ENCODE data around the gene SIGLEC7. TPM values are rescaled to one million over a fixed set of nuclear protein-coding genes. Genes with fewer than 3 reads are reported as not detected.

The SIGLEC7 gene
- total and polyA plus RNA-seq, 3 donors from 2014 or later = 0.79 to 2.0 (median 1.2) TPM

DNA sequence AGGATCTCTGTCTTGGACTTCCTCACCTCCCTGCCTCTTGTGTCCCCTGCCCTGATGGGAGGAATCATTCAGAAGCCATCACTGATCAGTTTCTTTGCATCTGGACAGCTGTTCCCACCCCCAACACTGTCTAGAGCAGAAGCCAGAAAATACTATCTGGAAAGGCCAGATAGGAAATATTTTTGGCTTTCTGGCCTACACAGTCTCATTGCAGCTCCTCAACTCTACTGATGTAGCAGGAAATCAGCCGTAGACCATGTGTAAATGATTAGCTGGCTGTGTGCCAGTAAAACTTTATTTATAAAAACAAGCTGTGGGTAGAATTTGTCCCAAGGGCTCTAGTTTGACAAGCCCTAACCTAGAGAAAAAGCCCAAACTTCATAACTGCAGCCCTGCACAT, 5.6 kb downstream of the SIGLEC7 start:
- Histone ChIP-seq H3K4me1 (no peaks in the 10 kb centered on the region), H3K27me3 (no peaks in the 10 kb centered on the region), H3K4me3 (no peak overlapping the region), H3K9me3 (no peaks in the 10 kb centered on the region), H3K36me3 (ENCODE audit: low read depth, missing control alignments) (no peaks in the 10 kb centered on the region), H3K27ac (no peak overlapping the region)
- no peak for TF ChIP-seq POLR2A (IDR thresholded peaks at IDR 0.05)
- TF ChIP-seq, protein P1, sequence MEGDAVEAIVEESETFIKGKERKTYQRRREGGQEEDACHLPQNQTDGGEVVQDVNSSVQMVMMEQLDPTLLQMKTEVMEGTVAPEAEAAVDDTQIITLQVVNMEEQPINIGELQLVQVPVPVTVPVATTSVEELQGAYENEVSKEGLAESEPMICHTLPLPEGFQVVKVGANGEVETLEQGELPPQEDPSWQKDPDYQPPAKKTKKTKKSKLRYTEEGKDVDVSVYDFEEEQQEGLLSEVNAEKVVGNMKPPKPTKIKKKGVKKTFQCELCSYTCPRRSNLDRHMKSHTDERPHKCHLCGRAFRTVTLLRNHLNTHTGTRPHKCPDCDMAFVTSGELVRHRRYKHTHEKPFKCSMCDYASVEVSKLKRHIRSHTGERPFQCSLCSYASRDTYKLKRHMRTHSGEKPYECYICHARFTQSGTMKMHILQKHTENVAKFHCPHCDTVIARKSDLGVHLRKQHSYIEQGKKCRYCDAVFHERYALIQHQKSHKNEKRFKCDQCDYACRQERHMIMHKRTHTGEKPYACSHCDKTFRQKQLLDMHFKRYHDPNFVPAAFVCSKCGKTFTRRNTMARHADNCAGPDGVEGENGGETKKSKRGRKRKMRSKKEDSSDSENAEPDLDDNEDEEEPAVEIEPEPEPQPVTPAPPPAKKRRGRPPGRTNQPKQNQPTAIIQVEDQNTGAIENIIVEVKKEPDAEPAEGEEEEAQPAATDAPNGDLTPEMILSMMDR (IDR thresholded peaks at IDR 0.05) = no peak
- WGBS, 2 donors = 38 to 50% methylated on average over 1 of the region's 1 CpG
- DNase-seq = no peak
- intact Hi-C loops (cut with DNase I; ENCODE audit: low total_unique reads) = no loop called here

DNA sequence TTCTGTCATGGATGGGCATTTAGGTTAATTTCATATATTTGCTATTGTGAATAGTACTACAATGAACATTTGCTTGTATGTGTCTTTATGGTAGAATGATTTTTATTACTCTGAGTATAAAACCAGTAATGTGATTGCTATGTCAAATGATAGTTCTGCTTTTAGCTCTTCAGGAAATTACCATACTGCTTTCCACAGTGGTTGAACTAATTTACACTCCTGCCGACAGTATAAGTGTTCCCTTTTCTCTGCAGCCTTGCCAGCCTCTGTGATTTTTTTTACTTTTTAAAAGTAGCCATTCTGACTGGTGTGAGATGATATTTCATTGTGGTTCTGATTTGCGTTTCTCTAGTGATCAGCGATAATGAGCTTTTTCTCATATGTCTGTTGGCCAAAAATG, 6.5 kb downstream of the SIGLEC7 start:
- Histone ChIP-seq H3K4me3 (no peak overlapping the region), H3K27me3 (no peaks in the 10 kb centered on the region), H3K36me3 (ENCODE audit: low read depth, missing control alignments) (no peaks in the 10 kb centered on the region), H3K27ac (no peak overlapping the region), H3K4me1 (no peaks in the 10 kb centered on the region), H3K9me3 (no peaks in the 10 kb centered on the region)
- TF ChIP-seq, protein P1 (IDR thresholded peaks at IDR 0.05) = no peak
- TF ChIP-seq POLR2A (IDR thresholded peaks at IDR 0.05) = no peak
- DNase-seq = no peak
- intact Hi-C loops (cut with DNase I; ENCODE audit: low total_unique reads) = no loop called here
- WGBS, 2 donors = 75 to 90% methylated on average over 3 of the region's 3 CpGs

DNA sequence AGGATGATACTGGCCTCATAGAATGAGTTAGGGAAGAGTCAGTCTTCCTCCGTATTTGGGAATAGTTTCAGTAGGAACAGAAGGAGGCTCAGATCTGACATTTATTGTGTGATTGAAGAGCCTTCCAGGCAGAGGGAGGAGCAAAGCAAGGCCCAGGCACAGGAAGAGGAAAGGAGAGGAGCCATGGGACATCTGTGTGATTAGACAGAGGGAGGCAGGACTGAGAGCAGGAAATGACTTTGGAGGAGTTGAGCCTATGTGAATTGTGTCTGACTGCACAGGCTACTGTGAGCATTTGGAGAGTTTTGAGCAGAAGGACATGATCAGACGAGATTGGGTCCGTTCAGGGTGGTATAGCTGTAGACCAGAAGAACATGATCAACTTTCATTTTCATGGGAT, 8.5 kb downstream of the SIGLEC7 start:
- Histone ChIP-seq H3K4me1 (no peaks in the 10 kb centered on the region), H3K27me3 (no peaks in the 10 kb centered on the region), H3K9me3 (no peaks in the 10 kb centered on the region), H3K4me3 (no peak overlapping the region), H3K27ac (no peak overlapping the region), H3K36me3 (ENCODE audit: low read depth, missing control alignments) (no peaks in the 10 kb centered on the region)
- 75 to 78% methylated on average over 3 of the region's 3 CpGs for WGBS, 2 donors
- DNase-seq = no peak
- TF ChIP-seq, protein P1 (IDR thresholded peaks at IDR 0.05) = no peak
- no peak for TF ChIP-seq POLR2A (IDR thresholded peaks at IDR 0.05)
- intact Hi-C loops (cut with DNase I; ENCODE audit: low total_unique reads) = no loop called here

DNA sequence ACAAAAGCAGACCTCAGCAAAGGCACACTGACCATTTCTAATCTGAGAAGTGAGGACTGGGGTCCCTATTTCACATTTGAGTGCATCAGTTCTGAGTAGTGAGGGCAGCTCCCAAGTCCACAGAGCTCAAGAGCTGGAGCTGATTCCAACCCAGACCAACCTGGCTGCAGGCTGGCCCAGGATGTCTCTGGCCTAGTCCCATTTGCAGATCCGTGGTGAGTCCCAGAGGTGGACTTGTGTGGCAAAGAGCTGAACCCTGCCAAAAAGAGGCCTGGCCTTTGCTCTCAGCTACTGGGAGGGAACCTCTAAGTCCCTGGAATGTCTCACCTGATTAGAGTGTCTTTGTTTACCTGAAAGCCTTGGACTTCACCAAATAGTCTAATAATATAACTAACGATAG, 14.6 kb downstream of the SIGLEC7 start:
- intact Hi-C loops (cut with DNase I; ENCODE audit: low total_unique reads) = no loop called here
- 90 to 100% methylated on average over 2 of the region's 2 CpGs for WGBS, 2 donors

DNA sequence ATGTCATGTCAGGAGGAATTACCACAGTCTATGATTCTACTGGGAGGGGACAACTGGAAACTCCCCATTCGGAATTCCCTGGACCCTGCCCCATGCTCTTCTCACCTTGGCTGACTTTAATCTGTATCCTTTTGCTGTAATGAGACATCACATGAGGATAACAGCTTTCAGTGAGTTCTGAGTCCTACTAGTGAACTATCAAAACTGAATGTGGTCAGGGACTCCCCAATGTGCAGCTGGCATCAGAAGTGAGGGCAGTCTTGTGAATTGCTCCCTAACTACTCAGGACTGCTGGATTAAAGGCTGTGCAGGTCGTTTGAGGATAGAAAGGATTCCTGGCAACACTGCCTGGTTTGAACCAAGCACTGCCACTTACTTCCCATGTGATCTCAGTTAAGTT, 15.2 kb downstream of the SIGLEC7 start:
- H3K27me3 ChIP-seq = no peaks in the 10 kb centered on the region
- no peak for TF ChIP-seq POLR2A (IDR thresholded peaks at IDR 0.05)
- TF ChIP-seq, protein P1 (IDR thresholded peaks at IDR 0.05) = no peak
- H3K36me3 ChIP-seq (ENCODE audit: low read depth, missing control alignments) = no peaks in the 10 kb centered on the region
- H3K4me1 ChIP-seq = no peaks in the 10 kb centered on the region
- DNase-seq = no peak
- H3K27ac ChIP-seq = no peak overlapping the region
- no peaks in the 10 kb centered on the region for H3K9me3 ChIP-seq
- no peak overlapping the region for H3K4me3 ChIP-seq
- intact Hi-C loops (cut with DNase I; ENCODE audit: low total_unique reads) = no loop called here
- WGBS, 2 donors = 47 to 80% methylated on average over 1 to 2 of the region's 2 CpGs

More for the DNA sequence above, 14.6 kb downstream of the SIGLEC7 start:
- DNase-seq = no peak
- Histone ChIP-seq H3K27ac (no peak overlapping the region), H3K9me3 (no peaks in the 10 kb centered on the region), H3K4me1 (no peaks in the 10 kb centered on the region), H3K4me3 (no peak overlapping the region), H3K36me3 (ENCODE audit: low read depth, missing control alignments) (no peaks in the 10 kb centered on the region), H3K27me3 (no peaks in the 10 kb centered on the region)
- TF ChIP-seq, protein P1 (IDR thresholded peaks at IDR 0.05) = no peak
- TF ChIP-seq POLR2A (IDR thresholded peaks at IDR 0.05) = no peak
